BE2C (cell line): ENCODE data around the gene DRC1.

ENCODE experiments used
- DNase-seq: peaks from one replicate; pipeline ENCODE4 v3.0.0-alpha.2; 2020
- H3K27me3 ChIP-seq: fragments of 250-450 bp; sonication (Bioruptor Pico); 2 replicates; pipeline ENCODE4 v1.5.1; 2020; ENCODE audit warnings: mild to moderate bottlenecking
- H3K36me3 ChIP-seq: fragments of 250-450 bp; sonication (Bioruptor Pico); 2 replicates; pipeline ENCODE4 v1.5.1; 2020; ENCODE audit warnings: mild to moderate bottlenecking
- H3K4me1 ChIP-seq: fragments of 250-450 bp; sonication (Bioruptor Pico); 2 replicates; pipeline ENCODE4 v1.5.1; 2020
- H3K4me3 ChIP-seq: 2 replicates; pipeline ENCODE4 v1.5.1; 2011; ENCODE audit warnings: low read depth, low read length
- H3K9me3 ChIP-seq: fragments of 250-450 bp; sonication (Bioruptor Pico); 2 replicates; pipeline ENCODE4 v1.5.1; 2020
- TF ChIP-seq, protein P1 (sequence below): IDR thresholded peaks from 2 replicates; pipeline ENCODE4 v1.5.1; 2012; ENCODE audit warnings: mild to moderate bottlenecking, low read depth, low read length

Gene DRC1

GRCh38 chr2:26471289-26471688 lies 69.6 kb downstream of the DRC1 start:
- H3K4me3 ChIP-seq = no peak overlapping the region

GRCh38 chr2:26471766-26472706 lies 70.3 kb downstream of the DRC1 start:
- H3K27me3 ChIP-seq = no peaks in the 10 kb centered on the region
- peak; percentile 40 for DNase-seq
- no peaks in the 10 kb centered on the region for H3K9me3 ChIP-seq
- H3K4me3 ChIP-seq = no peak overlapping the region
- H3K4me1 ChIP-seq = no peaks in the 10 kb centered on the region
- H3K36me3 ChIP-seq = no peaks in the 10 kb centered on the region
- TF ChIP-seq, protein P1, sequence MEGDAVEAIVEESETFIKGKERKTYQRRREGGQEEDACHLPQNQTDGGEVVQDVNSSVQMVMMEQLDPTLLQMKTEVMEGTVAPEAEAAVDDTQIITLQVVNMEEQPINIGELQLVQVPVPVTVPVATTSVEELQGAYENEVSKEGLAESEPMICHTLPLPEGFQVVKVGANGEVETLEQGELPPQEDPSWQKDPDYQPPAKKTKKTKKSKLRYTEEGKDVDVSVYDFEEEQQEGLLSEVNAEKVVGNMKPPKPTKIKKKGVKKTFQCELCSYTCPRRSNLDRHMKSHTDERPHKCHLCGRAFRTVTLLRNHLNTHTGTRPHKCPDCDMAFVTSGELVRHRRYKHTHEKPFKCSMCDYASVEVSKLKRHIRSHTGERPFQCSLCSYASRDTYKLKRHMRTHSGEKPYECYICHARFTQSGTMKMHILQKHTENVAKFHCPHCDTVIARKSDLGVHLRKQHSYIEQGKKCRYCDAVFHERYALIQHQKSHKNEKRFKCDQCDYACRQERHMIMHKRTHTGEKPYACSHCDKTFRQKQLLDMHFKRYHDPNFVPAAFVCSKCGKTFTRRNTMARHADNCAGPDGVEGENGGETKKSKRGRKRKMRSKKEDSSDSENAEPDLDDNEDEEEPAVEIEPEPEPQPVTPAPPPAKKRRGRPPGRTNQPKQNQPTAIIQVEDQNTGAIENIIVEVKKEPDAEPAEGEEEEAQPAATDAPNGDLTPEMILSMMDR = peak; percentile 33

More at GRCh38 chr2:26471289-26471688, 69.6 kb downstream of the DRC1 start:
- no peak for DNase-seq
- TF ChIP-seq, protein P1 = peak; percentile 45
- H3K27me3 ChIP-seq = no peaks in the 10 kb centered on the region
- H3K36me3 ChIP-seq = no peaks in the 10 kb centered on the region
- H3K9me3 ChIP-seq = no peaks in the 10 kb centered on the region
- H3K4me1 ChIP-seq = no peaks in the 10 kb centered on the region

DNA sequence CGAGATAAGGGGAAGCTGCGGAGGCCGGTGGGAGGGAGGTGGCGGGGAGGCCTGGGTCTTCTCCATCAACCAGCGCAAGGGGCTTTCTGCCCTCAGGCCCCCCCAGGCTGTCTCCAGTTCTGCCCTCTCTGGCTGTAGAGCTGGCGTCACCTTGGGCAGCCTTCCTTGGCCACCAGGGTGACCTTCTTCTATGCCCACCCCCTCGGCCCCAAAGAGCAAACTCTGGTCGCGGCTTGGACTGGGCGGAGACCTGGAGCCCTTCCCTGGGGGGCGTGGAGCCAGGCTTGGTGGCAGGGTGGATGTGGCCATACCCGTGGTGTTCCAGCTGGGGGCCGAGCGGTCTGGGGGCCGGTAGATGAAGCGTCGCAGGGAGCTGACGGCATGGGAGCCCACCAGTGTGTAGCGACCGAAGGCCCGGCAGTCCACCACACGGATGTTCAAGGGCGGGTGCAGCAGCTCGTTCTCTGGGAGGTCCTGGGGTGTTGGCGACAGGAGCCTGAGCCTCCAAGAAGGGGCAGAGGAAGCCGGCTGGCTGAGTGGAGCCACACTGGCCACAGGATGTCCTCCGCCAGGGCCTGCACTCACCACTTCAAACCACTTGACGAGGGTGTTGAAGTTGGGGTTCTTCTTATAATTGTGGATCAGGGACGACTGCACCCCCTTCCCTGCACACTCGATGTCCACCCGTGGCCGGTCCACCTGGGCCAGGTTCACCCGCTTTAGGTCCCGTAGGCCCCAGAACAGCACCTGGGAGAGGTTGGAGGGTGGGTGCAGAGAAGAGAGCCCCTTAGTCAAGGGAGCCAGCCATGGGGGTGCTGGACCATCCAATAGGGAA lies 71.3 kb downstream of the DRC1 start:
- TF ChIP-seq, protein P1 = no peak
- H3K36me3 ChIP-seq = no peaks in the 10 kb centered on the region
- no peaks in the 10 kb centered on the region for H3K9me3 ChIP-seq
- no peak overlapping the region for H3K4me3 ChIP-seq
- DNase-seq = no peak
- no peaks in the 10 kb centered on the region for H3K27me3 ChIP-seq
- peaks cover 6% of the 10 kb centered on the region for H3K4me1 ChIP-seq

DNA sequence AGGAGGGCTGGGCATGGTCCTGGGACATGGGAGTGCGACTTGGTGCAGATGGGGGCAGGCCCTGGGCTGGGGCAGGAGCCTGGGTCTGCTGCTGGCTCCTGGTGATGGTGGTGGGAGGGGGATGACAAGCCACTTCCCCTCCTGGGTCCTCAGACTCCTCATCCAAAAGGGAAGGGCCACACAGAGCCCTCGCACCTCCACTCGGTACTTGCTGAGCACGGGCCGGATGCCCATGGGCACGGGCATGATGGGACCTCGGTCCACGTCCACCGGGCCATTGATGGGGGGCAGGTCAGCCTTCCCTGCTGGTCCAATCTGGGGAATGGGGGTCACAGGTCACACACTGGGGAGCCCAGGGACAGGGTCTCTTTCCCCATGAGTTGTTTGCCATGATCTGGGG lies 72.1 kb downstream of the DRC1 start:
- no peaks in the 10 kb centered on the region for H3K36me3 ChIP-seq
- no peaks in the 10 kb centered on the region for H3K9me3 ChIP-seq
- no peak overlapping the region for H3K4me3 ChIP-seq
- TF ChIP-seq, protein P1 = no peak
- H3K4me1 ChIP-seq = peaks cover 6% of the 10 kb centered on the region
- DNase-seq = no peak
- no peaks in the 10 kb centered on the region for H3K27me3 ChIP-seq

GRCh38 chr2:26474261-26474785 lies 72.6 kb downstream of the DRC1 start:
- TF ChIP-seq, protein P1 = no peak
- H3K27me3 ChIP-seq = no peaks in the 10 kb centered on the region
- no peaks in the 10 kb centered on the region for H3K36me3 ChIP-seq
- H3K9me3 ChIP-seq = no peaks in the 10 kb centered on the region
- H3K4me1 ChIP-seq = peaks cover 6% of the 10 kb centered on the region
- no peak overlapping the region for H3K4me3 ChIP-seq
- no peak for DNase-seq
